HCT116 (cell line): ENCODE data around the gene CYP21A2. TPM values are rescaled to one million over a fixed set of nuclear protein-coding genes. Genes with fewer than 3 reads are reported as not detected.

Source experiments
- ATAC-seq: fragments of 200-7000 bp; cut with Tn5 transposase; 2 replicates; pipeline ENCODE4 v1.9.1; 2020; ENCODE audit warnings: mild to moderate bottlenecking, moderate library complexity
- BruUV-seq: library from RNA; stranded (reverse); fragments of 400-500 nt; replicated peaks from 2 replicates; lab custom pipeline; 2021; lab: Mats Ljungman, UMichigan
- CTCF ChIA-PET: fragments of 300-600 bp; sonication (Branson Sonifier 250); formaldehyde crosslinking; loops from one replicate; lab custom pipeline; 2021; ENCODE audit warnings: antibody characterized with exemption; lab: Charles Lee
- POLR2A ChIA-PET: fragments of 300-600, 350-600 bp; sonication (Branson Sonifier 250); formaldehyde crosslinking; loops from one replicate; lab custom pipeline; 2021; ENCODE audit warnings: antibody characterized with exemption; lab: Charles Lee
- RAD21 ChIA-PET, 2 experiments: fragments of 300-600 bp; sonication (Branson Sonifier 250); formaldehyde crosslinking; loops; one replicate each; lab custom pipeline; 2023; ENCODE audit warnings: low total read pairs in 2 of 2; ENCODE audit not compliant: uncharacterized antibody in 2 of 2, unreplicated experiment in 2 of 2, low non-redundant PET in 1 of 2; lab: Charles Lee
- DNase-seq: peaks from one replicate; pipeline ENCODE4 v3.0.0-alpha.2; 2010; ENCODE audit warnings: low read depth, low spot score
- H2AFZ ChIP-seq: fragments of 200-600 bp; shearing (Covaris generic), sonication (generic); 2 replicates; pipeline ENCODE4 v1.6.1; 2017; ENCODE audit warnings: low read depth, mixed run types, mixed read lengths, antibody characterized with exemption, low read length; ENCODE audit not compliant: poor library complexity, severe bottlenecking
- H3K27ac ChIP-seq: 2 replicates; pipeline ENCODE4 v1.5.1; 2012; ENCODE audit warnings: low read depth, low read length
- H3K27me3 ChIP-seq: fragments of 200-600 bp; sonication (generic); 2 replicates; pipeline ENCODE4 v1.6.1; 2016; ENCODE audit warnings: mixed run types, low read length, mixed read lengths; ENCODE audit not compliant: insufficient read depth
- H3K36me3 ChIP-seq, 2 experiments: fragments of 200-500 bp in 1 of 2; fragments of 200-600 bp in 1 of 2; sonication (Bioruptor generic) in 1 of 2; sonication (generic) in 1 of 2; 2 replicates each; pipeline versions ENCODE4 v1.5.1 to v1.6.1; 2014 to 2016; ENCODE audit warnings: low read length in 2 of 2, inconsistent platforms in 1 of 2, mixed read lengths in 1 of 2, mixed run types in 1 of 2; ENCODE audit not compliant: insufficient read depth in 2 of 2, control insufficient read depth in 1 of 2
- H3K4me1 ChIP-seq, 2 experiments: fragments of 200-600 bp in 1 of 2; sonication (generic) in 1 of 2; 2 replicates each; pipeline versions ENCODE4 v1.5.1 to v1.6.1; 2012 to 2017; ENCODE audit warnings: low read length in 2 of 2, inconsistent platforms in 1 of 2, mild to moderate bottlenecking in 1 of 2, mixed read lengths in 1 of 2, mixed run types in 1 of 2, moderate library complexity in 1 of 2; ENCODE audit not compliant: insufficient read depth in 2 of 2, control insufficient read depth in 1 of 2
- H3K4me2 ChIP-seq: fragments of 200-600 bp; sonication (generic); 2 replicates; pipeline ENCODE4 v1.6.1; 2017; ENCODE audit warnings: mixed run types, low read length, mixed read lengths
- H3K4me3 ChIP-seq, 2 experiments: fragments of 200-600 bp in 1 of 2; sonication (generic) in 1 of 2; replicated peaks in 1 of 2; 2 replicates each; pipeline ENCODE4 v1.5.1; 2011 to 2016; ENCODE audit warnings: low read length in 2 of 2, control low read depth in 1 of 2, low read depth in 1 of 2, mild to moderate bottlenecking in 1 of 2, mixed read lengths in 1 of 2, mixed run types in 1 of 2
- H3K79me2 ChIP-seq: fragments of 200-600 bp; sonication (generic); 2 replicates; pipeline ENCODE4 v1.6.1; 2017; ENCODE audit warnings: mild to moderate bottlenecking, mixed run types, low read length, moderate library complexity, mixed read lengths; ENCODE audit not compliant: insufficient read depth
- H3K9ac ChIP-seq: fragments of 200-600 bp; sonication (generic); 2 replicates; pipeline ENCODE4 v1.6.1; 2016; ENCODE audit warnings: low read length, mixed read lengths
- H3K9me2 ChIP-seq: fragments of 200-600 bp; sonication (generic), shearing (Covaris generic); 2 replicates; pipeline ENCODE4 v1.6.1; 2017; ENCODE audit warnings: mixed run types, mild to moderate bottlenecking, moderate library complexity; ENCODE audit not compliant: insufficient read depth
- H3K9me3 ChIP-seq, 2 experiments: fragments of 200-500 bp in 1 of 2; fragments of 200-600 bp in 1 of 2; sonication (Bioruptor generic) in 1 of 2; sonication (generic) in 1 of 2; 2 replicates each; pipeline ENCODE4 v1.6.1; 2014 to 2017; ENCODE audit warnings: low read length in 2 of 2, mixed read lengths in 2 of 2, inconsistent platforms in 1 of 2, low read depth in 1 of 2, mild to moderate bottlenecking in 1 of 2, mixed run types in 1 of 2, moderate library complexity in 1 of 2; ENCODE audit not compliant: control insufficient read depth in 1 of 2, insufficient read depth in 1 of 2
- H4K20me1 ChIP-seq: fragments of 200-600 bp; sonication (generic), shearing (Covaris generic); 2 replicates; pipeline ENCODE4 v1.6.1; 2017; ENCODE audit warnings: mixed run types, mild to moderate bottlenecking, moderate library complexity; ENCODE audit not compliant: insufficient read depth
- ATF3 ChIP-seq: IDR thresholded peaks from 2 replicates; pipeline ENCODE4 v1.6.1; 2012
- CEBPB ChIP-seq: IDR thresholded peaks from 2 replicates; pipeline ENCODE4 v1.6.1; 2012; ENCODE audit warnings: low read depth
- FOSL1 ChIP-seq: IDR thresholded peaks from 2 replicates; pipeline ENCODE4 v1.6.1; 2012; ENCODE audit warnings: low read depth
- POLR2A ChIP-seq: IDR thresholded peaks from 2 replicates; pipeline ENCODE4 v1.7.0; 2011; ENCODE audit warnings: borderline replicate concordance; ENCODE audit not compliant: insufficient read depth, insufficient read length; ENCODE audit errors: extremely low read depth
- POLR2AphosphoS5 ChIP-seq: IDR thresholded peaks from 2 replicates; pipeline ENCODE4 v1.6.1; 2011; ENCODE audit warnings: mild to moderate bottlenecking, low read depth, low read length, moderate library complexity
- ZNF274 ChIP-seq: fragments of 200-500 bp; sonication (Bioruptor generic); IDR thresholded peaks from 2 replicates; pipeline ENCODE4 v1.6.1; 2014; ENCODE audit warnings: mild to moderate bottlenecking, low read depth, low read length, inconsistent platforms
- intact Hi-C: fragments of 100-400 bp; cut with micrococcal nuclease; formaldehyde crosslinking; loops from 2 replicates; pipeline ENCODE4 v1.10.0; 2022
- total RNA-seq: library from RNA; stranded (reverse); gene quantifications from one replicate; pipeline ENCODE4 v1.2.1, GENCODE V29; 2021; ENCODE audit not compliant: unreplicated experiment
- TF ChIP-seq, protein P1 (sequence below): IDR thresholded peaks from 2 replicates; pipeline ENCODE4 v1.6.1; 2012; ENCODE audit warnings: low read depth
- TF ChIP-seq, protein P2 (sequence below): IDR thresholded peaks from 2 replicates; pipeline ENCODE4 v1.6.1; 2012
- TF ChIP-seq, protein P3 (sequence below), 3 experiments: fragments of 200-600 bp in 1 of 3; sonication (generic) in 1 of 3; IDR thresholded peaks in 2 of 3; conservative IDR thresholded peaks in 1 of 3; 2 replicates each; pipeline ENCODE4 v1.5.1; 2012 to 2017; ENCODE audit warnings: low read depth in 2 of 3, low read length in 2 of 3, antibody characterized with exemption in 1 of 3, borderline replicate concordance in 1 of 3, control low read depth in 1 of 3, mild to moderate bottlenecking in 1 of 3, mixed read lengths in 1 of 3, mixed run types in 1 of 3, moderate library complexity in 1 of 3; ENCODE audit not compliant: insufficient read depth in 1 of 3

The CYP21A2 gene
- total RNA-seq, 1 experiment from 2014 or later, result 1.4 TPM

- BruUV-seq, result no TSS peak
- Histone ChIP-seq H3K4me1 (peaks cover 5 to 37% of the 10 kb centered on the region in 2 experiments; a peak in 3 of 4 replicates), H4K20me1 (no peaks in the 10 kb centered on the region), H2AFZ (no peak overlapping the region), H3K79me2 (no peaks in the 10 kb centered on the region), H3K27ac (no peak overlapping the region), H3K4me3 (no peak overlapping the region), H3K9me2 (no peaks in the 10 kb centered on the region)
- intact Hi-C loops, result no loop called here
- RAD21 ChIA-PET, result no interaction called here
- TF ChIP-seq, protein P1, sequence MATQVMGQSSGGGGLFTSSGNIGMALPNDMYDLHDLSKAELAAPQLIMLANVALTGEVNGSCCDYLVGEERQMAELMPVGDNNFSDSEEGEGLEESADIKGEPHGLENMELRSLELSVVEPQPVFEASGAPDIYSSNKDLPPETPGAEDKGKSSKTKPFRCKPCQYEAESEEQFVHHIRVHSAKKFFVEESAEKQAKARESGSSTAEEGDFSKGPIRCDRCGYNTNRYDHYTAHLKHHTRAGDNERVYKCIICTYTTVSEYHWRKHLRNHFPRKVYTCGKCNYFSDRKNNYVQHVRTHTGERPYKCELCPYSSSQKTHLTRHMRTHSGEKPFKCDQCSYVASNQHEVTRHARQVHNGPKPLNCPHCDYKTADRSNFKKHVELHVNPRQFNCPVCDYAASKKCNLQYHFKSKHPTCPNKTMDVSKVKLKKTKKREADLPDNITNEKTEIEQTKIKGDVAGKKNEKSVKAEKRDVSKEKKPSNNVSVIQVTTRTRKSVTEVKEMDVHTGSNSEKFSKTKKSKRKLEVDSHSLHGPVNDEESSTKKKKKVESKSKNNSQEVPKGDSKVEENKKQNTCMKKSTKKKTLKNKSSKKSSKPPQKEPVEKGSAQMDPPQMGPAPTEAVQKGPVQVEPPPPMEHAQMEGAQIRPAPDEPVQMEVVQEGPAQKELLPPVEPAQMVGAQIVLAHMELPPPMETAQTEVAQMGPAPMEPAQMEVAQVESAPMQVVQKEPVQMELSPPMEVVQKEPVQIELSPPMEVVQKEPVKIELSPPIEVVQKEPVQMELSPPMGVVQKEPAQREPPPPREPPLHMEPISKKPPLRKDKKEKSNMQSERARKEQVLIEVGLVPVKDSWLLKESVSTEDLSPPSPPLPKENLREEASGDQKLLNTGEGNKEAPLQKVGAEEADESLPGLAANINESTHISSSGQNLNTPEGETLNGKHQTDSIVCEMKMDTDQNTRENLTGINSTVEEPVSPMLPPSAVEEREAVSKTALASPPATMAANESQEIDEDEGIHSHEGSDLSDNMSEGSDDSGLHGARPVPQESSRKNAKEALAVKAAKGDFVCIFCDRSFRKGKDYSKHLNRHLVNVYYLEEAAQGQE, result no peak
- TF ChIP-seq ZNF274, result no peak
- no peak for TF ChIP-seq FOSL1
- no peak for TF ChIP-seq CEBPB
- TF ChIP-seq, protein P2, sequence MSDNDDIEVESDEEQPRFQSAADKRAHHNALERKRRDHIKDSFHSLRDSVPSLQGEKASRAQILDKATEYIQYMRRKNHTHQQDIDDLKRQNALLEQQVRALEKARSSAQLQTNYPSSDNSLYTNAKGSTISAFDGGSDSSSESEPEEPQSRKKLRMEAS, result no peak
- TF ChIP-seq POLR2AphosphoS5, result no peak
- TF ChIP-seq POLR2A, result no peak
- TF ChIP-seq, protein P3, sequence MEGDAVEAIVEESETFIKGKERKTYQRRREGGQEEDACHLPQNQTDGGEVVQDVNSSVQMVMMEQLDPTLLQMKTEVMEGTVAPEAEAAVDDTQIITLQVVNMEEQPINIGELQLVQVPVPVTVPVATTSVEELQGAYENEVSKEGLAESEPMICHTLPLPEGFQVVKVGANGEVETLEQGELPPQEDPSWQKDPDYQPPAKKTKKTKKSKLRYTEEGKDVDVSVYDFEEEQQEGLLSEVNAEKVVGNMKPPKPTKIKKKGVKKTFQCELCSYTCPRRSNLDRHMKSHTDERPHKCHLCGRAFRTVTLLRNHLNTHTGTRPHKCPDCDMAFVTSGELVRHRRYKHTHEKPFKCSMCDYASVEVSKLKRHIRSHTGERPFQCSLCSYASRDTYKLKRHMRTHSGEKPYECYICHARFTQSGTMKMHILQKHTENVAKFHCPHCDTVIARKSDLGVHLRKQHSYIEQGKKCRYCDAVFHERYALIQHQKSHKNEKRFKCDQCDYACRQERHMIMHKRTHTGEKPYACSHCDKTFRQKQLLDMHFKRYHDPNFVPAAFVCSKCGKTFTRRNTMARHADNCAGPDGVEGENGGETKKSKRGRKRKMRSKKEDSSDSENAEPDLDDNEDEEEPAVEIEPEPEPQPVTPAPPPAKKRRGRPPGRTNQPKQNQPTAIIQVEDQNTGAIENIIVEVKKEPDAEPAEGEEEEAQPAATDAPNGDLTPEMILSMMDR (IDR thresholded peaks at IDR 0.05 in 2 of 3, conservative IDR thresholded peaks at IDR 0.05 in 1 of 3; ENCODE audit: borderline replicate concordance in 1 of 3, insufficient read depth in 1 of 3, low read depth in 2 of 3, low read length in 2 of 3), result no peak
- TF ChIP-seq ATF3, result no peak
- TF ChIP-seq, all 23 proteins: peak for 0
- no peak for ATAC-seq
- POLR2A ChIA-PET, result interaction anchor here (1.6 kb wide), 1 partner anchor 12 kb away, joined by 3 read pairs; no protein-coding TSS in a partner anchor
- Histone ChIP-seq H3K4me2 (no peak overlapping the region), H3K36me3 (no peaks in the 10 kb centered on the region), H3K9ac (no peak overlapping the region), H3K9me3 (no peaks in the 10 kb centered on the region), H3K27me3 (no peaks in the 10 kb centered on the region)
- CTCF ChIA-PET, result no interaction called here
- no peak for DNase-seq
Observed at GRCh38 chr6:32074996-32075532, 36.8 kb downstream of the CYP21A2 start.
